Medulla oblongata (tissue), 1 donor: ENCODE measurements around the gene LCE1E.

Experiments used
- DNase-seq: peaks from one replicate; pipeline ENCODE4 v3.0.0-alpha.2; 2015; ENCODE audit errors: extremely low spot score

Gene LCE1E

GRCh38 chr1:152777510-152778137, 8.4 kb upstream of the LCE1E start:
- DNase-seq: no peak

GRCh38 chr1:152783095-152783494, 3.0 kb upstream of the LCE1E start:
- DNase-seq: no peak

- no peak for DNase-seq
Observed at GRCh38 chr1:152795686-152796085, 9.6 kb downstream of the LCE1E start.

- DNase-seq: no peak
Observed at GRCh38 chr1:152796421-152796820, 10.4 kb downstream of the LCE1E start, which contains the start of gene LCE1D. Gene LCE1D, plus strand, starts transcription at chr1:152796721. Its CDS starts 1,074 bp downstream, at chr1:152797795.

- no peak for DNase-seq
Observed at GRCh38 chr1:152801333-152801732, 15.3 kb downstream of the LCE1E start.

GRCh38 chr1:152806576-152806975, 20.5 kb downstream of the LCE1E start, which contains the start of gene LCE1C:
Gene LCE1C, minus strand, starts transcription at chr1:152806651. Its CDS starts 1,173 bp downstream, at chr1:152805478.
- DNase-seq: no peak

- DNase-seq: no peak
Observed at GRCh38 chr1:152811050-152811449, 25.0 kb downstream of the LCE1E start.

GRCh38 chr1:152811671-152812070, 25.6 kb downstream of the LCE1E start, which contains the start of gene LCE1B:
Gene LCE1B, plus strand, starts transcription at chr1:152811971. Its CDS starts 476 bp downstream, at chr1:152812447.
- no peak for DNase-seq

- DNase-seq: no peak
Observed at GRCh38 chr1:152817309-152817708, 31.3 kb downstream of the LCE1E start.

- no peak for DNase-seq
Observed at GRCh38 chr1:152823294-152823693, 37.2 kb downstream of the LCE1E start.

- DNase-seq: no peak
Observed at GRCh38 chr1:152824964-152825363, 38.9 kb downstream of the LCE1E start.

GRCh38 chr1:152827173-152827572, 41.1 kb downstream of the LCE1E start, which contains the start of gene LCE1A:
Gene LCE1A, plus strand, starts transcription at chr1:152827473. Its CDS starts 0 bp downstream, at chr1:152827473.
- DNase-seq: no peak

- DNase-seq: no peak
Observed at GRCh38 chr1:152836870-152837269, 50.8 kb downstream of the LCE1E start.
